ENCODE results near the gene SHROOM3.

Gene SHROOM3

GRCh38 chr4:76781698-76782595, 346.9 kb downstream of the SHROOM3 start:
- DNase-seq (ENCODE audit: low spot score), result no peak

GRCh38 chr4:76782837-76783236, 347.8 kb downstream of the SHROOM3 start:
- no peak for DNase-seq (ENCODE audit: low spot score)

GRCh38 chr4:76783836-76784235, 348.8 kb downstream of the SHROOM3 start:
- DNase-seq (ENCODE audit: low spot score), result no peak

- no peak for DNase-seq (ENCODE audit: low spot score)
These were observed 349.2 kb downstream of the SHROOM3 start for GRCh38 chr4:76784237-76784636.

GRCh38 chr4:76787898-76788297, 352.9 kb downstream of the SHROOM3 start:
- no peak for DNase-seq (ENCODE audit: low spot score)

GRCh38 chr4:76790377-76790776, 355.3 kb downstream of the SHROOM3 start:
- no peak for DNase-seq (ENCODE audit: low spot score)

- no peak for DNase-seq (ENCODE audit: low spot score)
These were observed 356.4 kb downstream of the SHROOM3 start for GRCh38 chr4:76791479-76791878.

- no peak for DNase-seq (ENCODE audit: low spot score)
These were observed 357.4 kb downstream of the SHROOM3 start for GRCh38 chr4:76792418-76792817.

- no peak for DNase-seq (ENCODE audit: low spot score)
These were observed 360.2 kb downstream of the SHROOM3 start for GRCh38 chr4:76795243-76795642.

- no peak for DNase-seq (ENCODE audit: low spot score)
These were observed 364.1 kb downstream of the SHROOM3 start for GRCh38 chr4:76799140-76799539.

- DNase-seq (ENCODE audit: low spot score), result no peak
These were observed 364.7 kb downstream of the SHROOM3 start for GRCh38 chr4:76799718-76800117.

- no peak for DNase-seq (ENCODE audit: low spot score)
These were observed 365.9 kb downstream of the SHROOM3 start for GRCh38 chr4:76800902-76801301.

- DNase-seq (ENCODE audit: low spot score), result no peak
These were observed 366.7 kb downstream of the SHROOM3 start for GRCh38 chr4:76801621-76802235.

- DNase-seq (ENCODE audit: low spot score), result no peak
These were observed 367.4 kb downstream of the SHROOM3 start for GRCh38 chr4:76802236-76803021.

GRCh38 chr4:76803522-76803921, 368.5 kb downstream of the SHROOM3 start:
- DNase-seq (ENCODE audit: low spot score), result no peak

- DNase-seq (ENCODE audit: low spot score), result no peak
These were observed 369.1 kb downstream of the SHROOM3 start for GRCh38 chr4:76804096-76804495.

- no peak for DNase-seq (ENCODE audit: low spot score)
These were observed 371.3 kb downstream of the SHROOM3 start for GRCh38 chr4:76806346-76806745.

GRCh38 chr4:76806757-76807156, 371.7 kb downstream of the SHROOM3 start:
- DNase-seq (ENCODE audit: low spot score), result no peak

GRCh38 chr4:76809594-76810305, 374.7 kb downstream of the SHROOM3 start:
- no peak for DNase-seq (ENCODE audit: low spot score)

- DNase-seq (ENCODE audit: low spot score), result no peak
These were observed 376.8 kb downstream of the SHROOM3 start for GRCh38 chr4:76811604-76812412.

GRCh38 chr4:76813070-76813469, 378.0 kb downstream of the SHROOM3 start:
- DNase-seq (ENCODE audit: low spot score), result no peak

Measured in HuH-7.5 (cell line).